Mammary epithelial cell (primary cell): ENCODE data around the gene NTNG1.

Experiments
- CTCF ChIP-seq, 2 donors: IDR thresholded peaks in 1 of 2; conservative IDR thresholded peaks in 1 of 2; 2 replicates each; pipeline ENCODE4 v1.5.1; 2011 to 2012; ENCODE audit warnings: inconsistent platforms in 2 of 2, low read length in 2 of 2, mild to moderate bottlenecking in 2 of 2, control low read depth in 1 of 2, low read depth in 1 of 2; ENCODE audit not compliant: insufficient read depth in 1 of 2; ENCODE audit errors: extremely low read depth in 1 of 2
- EZH2 ChIP-seq: IDR thresholded peaks from 2 replicates; pipeline ENCODE4 v1.6.1; 2012; ENCODE audit warnings: low read length, inconsistent platforms, borderline replicate concordance

DNA sequence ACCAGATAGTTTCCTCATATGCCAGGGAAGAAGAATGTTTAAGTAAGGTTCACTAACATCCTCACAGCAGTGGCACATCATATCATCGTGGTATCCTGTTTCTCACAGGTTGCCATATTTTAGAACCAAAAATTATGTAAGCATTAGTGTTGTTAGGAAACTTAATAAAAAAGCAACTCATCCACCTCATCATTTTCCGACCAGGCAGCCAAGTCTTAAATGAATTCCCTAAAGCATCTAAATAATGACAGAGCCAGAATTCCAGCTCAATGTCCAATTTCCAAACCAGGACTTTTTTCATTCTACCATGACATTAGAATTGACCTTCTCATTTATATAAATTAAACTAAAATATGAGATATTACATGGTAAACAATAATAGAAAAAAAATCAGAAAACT, 272.7 kb downstream of the NTNG1 start:
- no peak for TF ChIP-seq CTCF (conservative IDR thresholded peaks at IDR 0.05 in 1 of 2, IDR thresholded peaks at IDR 0.05 in 1 of 2; ENCODE audit: extremely low read depth in 1 of 2, insufficient read depth in 1 of 2, low read depth in 1 of 2, low read length in 2 of 2)
- no peak for TF ChIP-seq EZH2
